ENCODE data around the gene NEK1.

DNA sequence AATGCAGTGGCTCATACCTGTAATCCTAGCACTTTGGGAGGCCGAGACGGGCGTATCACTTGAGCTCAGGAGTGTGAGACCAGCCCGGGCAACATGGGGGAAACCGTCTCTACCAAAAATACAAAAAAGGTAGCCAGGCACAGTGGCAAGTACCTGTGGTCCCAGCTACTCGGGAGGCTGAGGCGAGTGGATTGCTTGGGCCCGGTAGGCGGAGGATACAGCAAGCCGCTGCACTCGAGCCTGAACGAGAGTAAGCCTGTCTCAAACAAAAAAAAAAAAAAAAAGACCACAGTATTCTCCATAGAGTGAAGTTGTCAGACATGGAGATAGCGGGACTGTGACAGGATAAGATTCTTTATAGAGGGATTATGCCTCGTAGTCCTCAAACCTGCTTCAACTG, 265.5 kb downstream of the NEK1 start:
- TF ChIP-seq, protein P1, sequence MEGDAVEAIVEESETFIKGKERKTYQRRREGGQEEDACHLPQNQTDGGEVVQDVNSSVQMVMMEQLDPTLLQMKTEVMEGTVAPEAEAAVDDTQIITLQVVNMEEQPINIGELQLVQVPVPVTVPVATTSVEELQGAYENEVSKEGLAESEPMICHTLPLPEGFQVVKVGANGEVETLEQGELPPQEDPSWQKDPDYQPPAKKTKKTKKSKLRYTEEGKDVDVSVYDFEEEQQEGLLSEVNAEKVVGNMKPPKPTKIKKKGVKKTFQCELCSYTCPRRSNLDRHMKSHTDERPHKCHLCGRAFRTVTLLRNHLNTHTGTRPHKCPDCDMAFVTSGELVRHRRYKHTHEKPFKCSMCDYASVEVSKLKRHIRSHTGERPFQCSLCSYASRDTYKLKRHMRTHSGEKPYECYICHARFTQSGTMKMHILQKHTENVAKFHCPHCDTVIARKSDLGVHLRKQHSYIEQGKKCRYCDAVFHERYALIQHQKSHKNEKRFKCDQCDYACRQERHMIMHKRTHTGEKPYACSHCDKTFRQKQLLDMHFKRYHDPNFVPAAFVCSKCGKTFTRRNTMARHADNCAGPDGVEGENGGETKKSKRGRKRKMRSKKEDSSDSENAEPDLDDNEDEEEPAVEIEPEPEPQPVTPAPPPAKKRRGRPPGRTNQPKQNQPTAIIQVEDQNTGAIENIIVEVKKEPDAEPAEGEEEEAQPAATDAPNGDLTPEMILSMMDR (IDR thresholded peaks at IDR 0.05), result no peak
- no peak for TF ChIP-seq POLR2A (IDR thresholded peaks at IDR 0.05)

Measured in suprapubic skin (tissue), 3 donors.